Activated CD8-positive, alpha-beta T cell treated with anti-CD3 and anti-CD28 coated beads for 36 hours (primary cell): ENCODE results near the gene NKD2. TPM values are rescaled to one million over a fixed set of nuclear protein-coding genes. Genes with fewer than 3 reads are reported as not detected.
"Not testable (repeated sequence)": the region's sequence is repeated elsewhere in the genome, so short reads cannot be mapped to it uniquely, and the experiment has no call there.

Experiments used
- ATAC-seq: fragments of 200-7000 bp; cut with Tn5 transposase; one replicate; pipeline ENCODE4 v1.10.0; 2021; ENCODE audit warnings: mild to moderate bottlenecking, moderate library complexity
- CTCF ChIA-PET: fragments of 350-600 bp; sonication (Branson Sonifier 250); formaldehyde crosslinking; loops from one replicate; lab custom pipeline; 2021; ENCODE audit warnings: antibody characterized with exemption; lab: Charles Lee
- POLR2A ChIA-PET: fragments of 350-600 bp; sonication (Branson Sonifier 250); formaldehyde crosslinking; loops from one replicate; lab custom pipeline; 2021; ENCODE audit warnings: antibody characterized with exemption; lab: Charles Lee
- DNase-seq: peaks from one replicate; pipeline ENCODE4 v3.0.0-alpha.2; 2020
- H3K27ac Mint-ChIP-seq: one replicate; pipeline ENCODE4 v1.8.0; 2021; ENCODE audit warnings: mild to moderate bottlenecking, mixed read lengths
- H3K27me3 Mint-ChIP-seq: one replicate; pipeline ENCODE4 v1.8.0; 2021; ENCODE audit warnings: mixed read lengths
- H3K36me3 Mint-ChIP-seq: one replicate; pipeline ENCODE4 v1.8.0; 2021; ENCODE audit warnings: low read depth, mixed read lengths
- H3K4me1 Mint-ChIP-seq: one replicate; pipeline ENCODE4 v1.8.0; 2021; ENCODE audit warnings: low read depth, mixed read lengths
- H3K4me3 Mint-ChIP-seq: one replicate; pipeline ENCODE4 v1.8.0; 2021; ENCODE audit warnings: mild to moderate bottlenecking, moderate library complexity, mixed read lengths
- H3K9me3 Mint-ChIP-seq: one replicate; pipeline ENCODE4 v1.8.0; 2021; ENCODE audit warnings: mixed read lengths
- CTCF ChIP-seq: fragments of 200-600 bp; IDR thresholded peaks from one replicate; pipeline ENCODE4 v1.8.0; 2022; ENCODE audit warnings: antibody characterized with exemption, mild to moderate bottlenecking
- intact Hi-C: fragments of 100-400 bp; cut with micrococcal nuclease; formaldehyde crosslinking; loops from one replicate; pipeline ENCODE4 v1.10.0; 2022
- total RNA-seq, 2 experiments: library from RNA; stranded (reverse); gene quantifications; one replicate each; pipeline ENCODE4 v1.2.3, GENCODE V29; 2021

The NKD2 gene
- total RNA-seq, 2 experiments from 2014 or later: 1.5 to 2.3 TPM

- no peak for DNase-seq
- CTCF ChIA-PET: interaction anchor here (1.3 to 1.8 kb wide), 3 partner anchors 11 to 121 kb away, joined by 3 to 7 read pairs (median 4); partner anchors contain the start of gene NKD2
- Mint-ChIP-seq H3K4me1 (no peaks in the 10 kb centered on the region), H3K4me3 (no peak overlapping the region), H3K27ac (no peak overlapping the region), H3K9me3 (no peaks in the 10 kb centered on the region), H3K36me3 (no peaks in the 10 kb centered on the region), H3K27me3 (no peaks in the 10 kb centered on the region)
- intact Hi-C loops: no loop called here
- POLR2A ChIA-PET: interaction anchor here (0.5 kb wide), 1 partner anchor 650 kb away, joined by 3 read pairs; no protein-coding TSS in a partner anchor
- no peak for ATAC-seq
- TF ChIP-seq CTCF: no peak
Observed at GRCh38 chr5:1019001-1019905, 10.7 kb downstream of the NKD2 start.

GRCh38 chr5:1020452-1020961 is 11.9 kb downstream of the NKD2 start:
- Mint-ChIP-seq H3K4me3 (no peak overlapping the region), H3K36me3 (no peaks in the 10 kb centered on the region), H3K4me1 (no peaks in the 10 kb centered on the region), H3K9me3 (no peaks in the 10 kb centered on the region), H3K27ac (no peak overlapping the region), H3K27me3 (no peaks in the 10 kb centered on the region)
- no peak for TF ChIP-seq CTCF
- intact Hi-C loops: no loop called here
- ChIA-PET CTCF (interaction anchor here (1.3 to 1.8 kb wide), 2 partner anchors 12 to 120 kb away, joined by 3 to 7 read pairs; partner anchors contain the start of gene NKD2), POLR2A (no interaction called here)
- DNase-seq (no peak), ATAC-seq (no peak)

- DNase-seq (no peak), ATAC-seq (no peak)
- no peak for TF ChIP-seq CTCF
- Mint-ChIP-seq H3K9me3 (no peaks in the 10 kb centered on the region), H3K27ac (no peak overlapping the region), H3K4me1 (no peaks in the 10 kb centered on the region), H3K27me3 (no peaks in the 10 kb centered on the region), H3K4me3 (no peak overlapping the region), H3K36me3 (no peaks in the 10 kb centered on the region)
- POLR2A ChIA-PET: no interaction called here
- CTCF ChIA-PET: no interaction called here
- intact Hi-C loops: no loop called here
Observed at GRCh38 chr5:1021136-1021968, 12.8 kb downstream of the NKD2 start.

GRCh38 chr5:1021969-1022336 is 13.4 kb downstream of the NKD2 start:
- H3K4me1 Mint-ChIP-seq, intact Hi-C loops, CTCF ChIA-PET, H3K27ac Mint-ChIP-seq, H3K4me3 Mint-ChIP-seq, H3K36me3 Mint-ChIP-seq, H3K27me3 Mint-ChIP-seq, DNase-seq, POLR2A ChIA-PET, ATAC-seq, H3K9me3 Mint-ChIP-seq: not testable (repeated sequence)
